Bronchial epithelial cell (primary cell): Measurements from ENCODE around the gene RAPGEF3. TPM values are rescaled to one million over a fixed set of nuclear protein-coding genes. Genes with fewer than 3 reads are reported as not detected.

Experiments used
- DNase-seq: peaks from one replicate; pipeline ENCODE4 v3.0.0-alpha.2; 2010; ENCODE audit warnings: low read depth
- FAIRE-seq: peaks from 2 replicates; lab custom pipeline; 2011; peaks lifted over from hg19 to GRCh38; lab: Jason Lieb, UNC
- H3K27me3 ChIP-seq: 2 replicates; pipeline ENCODE4 v1.5.1; 2011; ENCODE audit warnings: low read length; ENCODE audit not compliant: control insufficient read depth, insufficient read depth
- H3K36me3 ChIP-seq: 2 replicates; pipeline ENCODE4 v1.5.1; 2011; ENCODE audit warnings: low read length; ENCODE audit not compliant: control insufficient read depth, insufficient read depth
- H3K4me3 ChIP-seq: 2 replicates; pipeline ENCODE4 v1.5.1; 2011; ENCODE audit warnings: mild to moderate bottlenecking, low read depth, low read length, control low read depth
- total RNA-seq: library from RNA; depleted of rRNA; stranded (reverse); fragments of >200 nt; gene quantifications from 2 replicates; pipeline ENCODE4 v1.2.1, GENCODE V29; 2014
- TF ChIP-seq, protein P1 (sequence below): IDR thresholded peaks from 2 replicates; pipeline ENCODE4 v1.5.1; 2011; ENCODE audit warnings: mild to moderate bottlenecking, moderate library complexity, low read length, control low read depth, inconsistent platforms; ENCODE audit not compliant: insufficient read depth, severe bottlenecking

RAPGEF3 gene
- total RNA-seq, 1 donor from 2014 or later, result 3.9 TPM

DNA sequence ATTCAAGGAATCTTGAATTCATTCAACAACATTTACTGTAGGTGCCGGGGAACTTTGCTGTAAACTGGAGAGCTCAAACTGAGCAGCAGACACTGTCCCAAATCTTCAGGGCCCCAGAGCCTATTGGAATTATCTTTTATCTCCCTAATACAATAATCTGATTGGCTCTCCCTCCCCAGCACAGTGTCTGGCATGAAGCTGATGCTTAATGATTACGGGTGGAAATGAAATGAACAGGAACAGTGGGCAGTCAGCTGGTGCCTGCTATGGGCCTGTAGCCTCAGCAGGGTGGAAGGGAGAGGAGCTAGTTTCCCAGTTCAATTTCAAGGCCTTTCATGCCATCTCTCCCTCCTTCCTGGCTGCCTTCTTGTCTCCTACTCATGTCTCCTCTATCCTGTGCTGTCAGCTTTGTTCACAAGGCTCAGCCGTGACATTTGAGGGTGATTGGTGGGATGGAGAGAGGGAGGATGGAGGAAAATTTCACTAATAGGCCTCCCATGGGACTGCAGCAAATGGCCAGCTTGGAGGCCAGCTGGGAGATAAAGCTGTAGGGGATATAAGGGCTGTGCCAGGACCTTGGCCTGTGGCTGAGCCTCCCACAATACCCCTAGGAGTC lies 4.3 kb upstream of the RAPGEF3 start:
- Histone ChIP-seq H3K36me3 (no peaks in the 10 kb centered on the region), H3K27me3 (no peaks in the 10 kb centered on the region), H3K4me3 (no peak overlapping the region)
- FAIRE-seq (no peak), DNase-seq (no peak)
- TF ChIP-seq, protein P1, sequence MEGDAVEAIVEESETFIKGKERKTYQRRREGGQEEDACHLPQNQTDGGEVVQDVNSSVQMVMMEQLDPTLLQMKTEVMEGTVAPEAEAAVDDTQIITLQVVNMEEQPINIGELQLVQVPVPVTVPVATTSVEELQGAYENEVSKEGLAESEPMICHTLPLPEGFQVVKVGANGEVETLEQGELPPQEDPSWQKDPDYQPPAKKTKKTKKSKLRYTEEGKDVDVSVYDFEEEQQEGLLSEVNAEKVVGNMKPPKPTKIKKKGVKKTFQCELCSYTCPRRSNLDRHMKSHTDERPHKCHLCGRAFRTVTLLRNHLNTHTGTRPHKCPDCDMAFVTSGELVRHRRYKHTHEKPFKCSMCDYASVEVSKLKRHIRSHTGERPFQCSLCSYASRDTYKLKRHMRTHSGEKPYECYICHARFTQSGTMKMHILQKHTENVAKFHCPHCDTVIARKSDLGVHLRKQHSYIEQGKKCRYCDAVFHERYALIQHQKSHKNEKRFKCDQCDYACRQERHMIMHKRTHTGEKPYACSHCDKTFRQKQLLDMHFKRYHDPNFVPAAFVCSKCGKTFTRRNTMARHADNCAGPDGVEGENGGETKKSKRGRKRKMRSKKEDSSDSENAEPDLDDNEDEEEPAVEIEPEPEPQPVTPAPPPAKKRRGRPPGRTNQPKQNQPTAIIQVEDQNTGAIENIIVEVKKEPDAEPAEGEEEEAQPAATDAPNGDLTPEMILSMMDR, result no peak

DNA sequence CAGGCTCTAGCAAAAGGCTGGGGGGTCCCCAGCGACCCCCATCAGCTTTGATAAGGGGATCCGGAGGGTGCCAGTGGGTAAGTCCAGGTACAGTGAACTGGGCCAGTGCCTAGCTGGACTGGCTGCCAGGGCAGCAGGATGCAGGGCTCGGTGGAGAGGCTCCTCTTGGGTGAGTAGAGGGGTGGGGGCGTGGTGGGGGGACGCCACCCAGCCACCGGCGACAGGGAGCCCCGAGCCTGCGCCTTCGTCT lies 171 bp downstream of the RAPGEF3 start:
- no peak for FAIRE-seq
- no peaks in the 10 kb centered on the region for H3K36me3 ChIP-seq
- H3K27me3 ChIP-seq, result no peaks in the 10 kb centered on the region
- peak overlapping the region; percentile 44 for H3K4me3 ChIP-seq
- TF ChIP-seq, protein P1, result no peak
- DNase-seq, result no peak

DNA sequence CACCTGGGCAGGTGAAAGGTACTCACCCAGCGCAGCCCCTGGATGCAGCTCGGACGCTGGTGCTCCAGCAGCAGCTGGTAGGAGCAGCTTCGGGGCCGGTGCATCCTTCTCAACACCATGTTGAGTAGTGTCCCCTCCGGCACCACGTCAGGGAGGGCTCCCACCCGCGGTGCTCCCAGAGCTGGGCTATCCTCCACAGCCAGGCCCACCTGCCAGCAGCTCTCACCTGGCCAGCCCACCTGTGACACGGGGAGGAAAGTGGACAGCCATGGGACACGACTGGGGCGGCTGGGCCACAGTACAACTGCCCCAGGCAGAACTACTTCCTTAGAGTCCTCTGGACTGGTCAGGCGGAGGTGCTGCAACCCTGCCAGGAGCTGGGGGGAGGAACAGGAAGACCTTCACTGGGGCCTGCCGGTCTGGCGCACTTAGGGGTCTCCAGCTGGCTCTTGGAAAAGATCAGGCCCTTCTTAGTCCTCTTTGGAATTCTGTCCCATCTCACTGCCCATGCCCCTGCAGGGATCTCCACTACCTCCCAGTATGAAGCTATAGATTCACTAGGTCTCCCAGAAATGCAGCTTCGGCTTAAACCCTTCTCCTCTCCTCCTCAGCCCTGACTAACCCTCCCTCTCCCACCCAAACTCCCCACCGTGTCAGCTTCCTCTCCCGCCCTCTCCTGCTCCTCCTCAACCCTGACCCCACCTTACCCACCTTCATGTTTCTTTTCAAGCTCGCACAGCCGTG lies 668 bp downstream of the RAPGEF3 start:
- DNase-seq (no peak), FAIRE-seq (no peak)
- H3K27me3 ChIP-seq, result no peaks in the 10 kb centered on the region
- TF ChIP-seq, protein P1, result no peak
- H3K4me3 ChIP-seq, result peak overlapping the region; percentile 44
- H3K36me3 ChIP-seq, result no peaks in the 10 kb centered on the region

DNA sequence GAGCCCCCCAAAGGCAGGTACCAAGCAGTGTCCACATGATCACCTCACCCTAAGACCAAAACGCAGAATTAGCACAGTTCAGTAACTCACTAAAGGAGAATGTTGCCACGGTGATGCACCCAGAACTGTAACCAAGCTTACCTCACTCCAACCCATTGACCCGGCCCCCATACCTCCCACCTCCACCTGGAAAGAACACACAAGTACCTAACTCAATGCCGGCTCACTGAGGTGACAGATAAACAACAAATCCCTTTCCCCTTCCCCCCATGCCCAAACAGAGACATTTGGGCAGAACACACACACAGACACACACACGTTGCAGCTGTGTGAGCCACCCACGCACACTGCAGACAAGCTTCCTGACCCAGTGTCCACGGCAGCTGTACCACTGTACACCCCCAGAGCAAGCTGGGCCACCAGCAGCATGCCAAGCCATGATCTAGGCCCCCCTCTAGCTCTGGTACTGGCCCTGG lies 1.3 kb downstream of the RAPGEF3 start:
- H3K36me3 ChIP-seq, result no peaks in the 10 kb centered on the region
- TF ChIP-seq, protein P1, result no peak
- DNase-seq, result no peak
- H3K27me3 ChIP-seq, result no peaks in the 10 kb centered on the region
- H3K4me3 ChIP-seq, result no peak overlapping the region
- no peak for FAIRE-seq

DNA sequence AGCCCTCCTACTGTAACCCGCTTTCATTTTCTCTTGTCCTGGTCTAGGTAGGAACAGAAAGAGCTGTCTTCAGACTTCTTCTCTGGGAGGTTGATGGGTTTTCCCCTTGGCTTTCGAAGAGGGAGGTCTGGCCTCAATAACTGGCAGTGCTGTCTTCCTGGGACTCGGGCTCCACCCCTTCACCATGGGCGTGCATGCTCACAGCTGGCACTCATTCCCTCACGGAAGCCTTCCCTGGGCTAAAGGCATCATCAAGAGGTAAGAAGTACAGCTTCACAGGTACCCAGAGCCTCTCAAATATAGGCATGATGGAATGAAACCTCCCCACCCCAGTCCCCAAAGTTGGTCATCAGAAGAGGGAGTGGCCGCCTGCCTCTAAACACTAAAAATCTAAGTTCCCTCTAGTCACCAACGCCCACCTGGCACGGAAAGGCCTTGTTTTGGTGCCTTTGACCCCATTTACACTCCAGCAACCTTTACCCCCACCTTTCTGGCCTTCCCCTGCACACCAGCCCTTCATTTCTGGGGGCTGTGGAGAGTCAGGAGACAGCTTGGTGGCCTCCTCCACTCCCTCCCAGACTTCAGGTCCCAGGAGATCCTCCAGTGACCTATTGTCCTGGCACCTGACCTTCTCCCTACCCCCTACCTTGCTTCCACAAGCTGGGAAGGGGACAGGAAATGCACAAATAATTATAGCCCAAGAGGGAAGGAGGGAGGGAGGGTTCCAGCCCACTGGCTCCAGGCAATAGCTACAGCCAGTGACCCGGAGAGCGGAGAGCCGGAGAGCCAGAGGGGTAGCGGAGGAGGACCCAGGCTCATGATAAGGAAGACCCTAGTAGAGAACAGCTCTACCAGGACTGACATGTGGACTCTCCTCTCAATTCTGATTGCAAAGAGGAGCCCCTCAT lies 2.8 kb downstream of the RAPGEF3 start:
- TF ChIP-seq, protein P1, result no peak
- H3K4me3 ChIP-seq, result no peak overlapping the region
- H3K27me3 ChIP-seq, result no peaks in the 10 kb centered on the region
- FAIRE-seq (no peak), DNase-seq (peak; percentile 47)
- H3K36me3 ChIP-seq, result no peaks in the 10 kb centered on the region
